ENCODE data around the gene TMEM131L. TPM values are rescaled to one million over a fixed set of nuclear protein-coding genes. Genes with fewer than 3 reads are reported as not detected.
"Not testable (repeated sequence)": the region's sequence is repeated elsewhere in the genome, so short reads cannot be mapped to it uniquely, and the experiment has no call there.

TMEM131L gene
- total RNA-seq, 4 donors from 2014 or later: 17.7 to 43.9 (median 24.8) TPM

DNA sequence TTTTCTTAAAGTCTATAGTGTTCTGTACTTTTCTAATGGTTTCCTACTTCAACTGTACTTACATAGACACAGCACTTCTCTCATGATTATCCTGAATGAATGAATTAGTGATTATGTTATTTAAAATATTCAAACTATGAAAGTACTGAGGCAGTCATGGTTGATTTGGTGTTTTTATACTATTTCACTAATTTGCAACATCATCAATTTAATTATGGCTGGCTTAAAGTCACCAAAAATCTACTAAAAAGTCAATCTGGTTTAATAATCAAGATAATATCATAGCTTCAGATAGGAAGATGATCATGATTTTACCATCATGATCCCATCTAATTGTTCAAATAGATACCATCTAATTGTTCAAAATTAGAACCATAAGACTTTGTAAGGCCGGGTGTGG, 16.8 kb upstream of the TMEM131L start:
- DNase-seq (ENCODE audit: low spot score) (no peak), ATAC-seq (ENCODE audit: low FRiP score) (no peak)
- TF ChIP-seq, protein P1, sequence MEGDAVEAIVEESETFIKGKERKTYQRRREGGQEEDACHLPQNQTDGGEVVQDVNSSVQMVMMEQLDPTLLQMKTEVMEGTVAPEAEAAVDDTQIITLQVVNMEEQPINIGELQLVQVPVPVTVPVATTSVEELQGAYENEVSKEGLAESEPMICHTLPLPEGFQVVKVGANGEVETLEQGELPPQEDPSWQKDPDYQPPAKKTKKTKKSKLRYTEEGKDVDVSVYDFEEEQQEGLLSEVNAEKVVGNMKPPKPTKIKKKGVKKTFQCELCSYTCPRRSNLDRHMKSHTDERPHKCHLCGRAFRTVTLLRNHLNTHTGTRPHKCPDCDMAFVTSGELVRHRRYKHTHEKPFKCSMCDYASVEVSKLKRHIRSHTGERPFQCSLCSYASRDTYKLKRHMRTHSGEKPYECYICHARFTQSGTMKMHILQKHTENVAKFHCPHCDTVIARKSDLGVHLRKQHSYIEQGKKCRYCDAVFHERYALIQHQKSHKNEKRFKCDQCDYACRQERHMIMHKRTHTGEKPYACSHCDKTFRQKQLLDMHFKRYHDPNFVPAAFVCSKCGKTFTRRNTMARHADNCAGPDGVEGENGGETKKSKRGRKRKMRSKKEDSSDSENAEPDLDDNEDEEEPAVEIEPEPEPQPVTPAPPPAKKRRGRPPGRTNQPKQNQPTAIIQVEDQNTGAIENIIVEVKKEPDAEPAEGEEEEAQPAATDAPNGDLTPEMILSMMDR (IDR thresholded peaks at IDR 0.05): no peak

- ATAC-seq (ENCODE audit: low FRiP score) (no peak), DNase-seq (ENCODE audit: low spot score) (no peak)
- TF ChIP-seq, protein P1 (IDR thresholded peaks at IDR 0.05): no peak
Observed at GRCh38 chr4:153450544-153450917, 15.6 kb upstream of the TMEM131L start.

DNA sequence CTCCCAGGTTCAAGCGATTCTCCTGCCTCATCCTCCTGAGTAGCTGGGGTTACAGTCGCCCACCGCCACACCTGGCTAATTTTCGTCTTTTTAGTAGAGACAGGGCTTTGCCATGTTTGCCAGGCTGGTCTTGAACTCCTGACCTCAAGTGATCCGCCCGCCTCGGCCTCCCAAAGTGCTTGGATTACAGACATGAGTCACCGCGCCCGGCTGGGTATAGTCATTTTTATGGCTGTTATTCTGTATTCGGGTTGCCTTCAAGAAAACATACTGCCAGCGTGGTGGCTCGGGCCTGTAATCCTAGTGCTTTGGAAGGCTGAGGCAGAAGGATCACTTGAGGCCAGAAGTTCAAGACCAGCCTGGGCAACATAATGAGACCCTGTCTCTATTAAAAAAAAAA, 15.0 kb upstream of the TMEM131L start:
- not testable (repeated sequence) for DNase-seq (ENCODE audit: low spot score); ATAC-seq (ENCODE audit: low FRiP score)

GRCh38 chr4:153451911-153452657, 14.1 kb upstream of the TMEM131L start:
- DNase-seq (ENCODE audit: low spot score) (no peak), ATAC-seq (ENCODE audit: low FRiP score) (peak; percentile 36)
- TF ChIP-seq, protein P1 (IDR thresholded peaks at IDR 0.05): no peak

GRCh38 chr4:153452658-153453378, 13.3 kb upstream of the TMEM131L start:
- DNase-seq (ENCODE audit: low spot score): no peak
- ATAC-seq (ENCODE audit: low FRiP score): no peak
- TF ChIP-seq, protein P1 (IDR thresholded peaks at IDR 0.05): no peak

DNA sequence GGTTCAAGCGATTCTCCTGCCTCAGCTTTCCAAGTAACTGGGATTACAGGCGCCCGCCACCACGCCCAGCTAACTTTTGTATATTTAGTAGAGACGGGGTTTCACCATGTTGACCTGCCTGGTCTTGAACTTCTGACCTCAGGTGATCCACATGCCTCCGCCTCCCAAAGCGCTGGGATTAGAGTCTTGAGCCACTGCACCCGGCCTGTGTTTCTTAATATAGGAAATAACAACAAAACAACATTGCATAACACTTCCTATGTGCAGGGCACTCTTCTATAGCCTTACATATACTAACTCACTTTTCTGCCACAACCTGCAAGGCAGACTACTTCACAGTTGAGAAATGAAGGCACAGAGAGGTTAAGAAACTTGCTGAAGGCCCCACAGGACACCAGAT, 12.8 kb upstream of the TMEM131L start:
- DNase-seq (ENCODE audit: low spot score) (no peak), ATAC-seq (ENCODE audit: low FRiP score) (no peak)
- TF ChIP-seq, protein P1 (IDR thresholded peaks at IDR 0.05): no peak

DNA sequence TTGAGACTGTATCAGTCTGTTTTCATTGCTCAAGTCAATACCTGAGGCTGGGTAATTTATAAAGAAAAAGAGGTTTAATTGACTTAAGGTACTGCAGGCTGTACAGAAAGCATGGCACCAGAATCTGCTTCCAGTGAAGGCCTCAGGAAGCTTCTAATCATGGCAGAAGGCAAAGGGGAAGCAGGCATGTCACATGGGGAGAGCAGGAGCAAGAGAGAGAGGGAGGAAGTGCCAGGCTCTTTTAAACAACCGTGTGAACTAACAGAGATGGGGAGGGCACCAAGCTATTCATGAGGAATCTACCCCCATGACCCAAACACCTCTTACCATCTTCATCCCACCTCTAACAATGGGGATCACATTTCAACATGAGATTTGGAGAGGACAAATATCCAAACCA, 7.2 kb upstream of the TMEM131L start:
- DNase-seq (ENCODE audit: low spot score) (no peak), ATAC-seq (ENCODE audit: low FRiP score) (no peak)
- TF ChIP-seq, protein P1 (IDR thresholded peaks at IDR 0.05): no peak

DNA sequence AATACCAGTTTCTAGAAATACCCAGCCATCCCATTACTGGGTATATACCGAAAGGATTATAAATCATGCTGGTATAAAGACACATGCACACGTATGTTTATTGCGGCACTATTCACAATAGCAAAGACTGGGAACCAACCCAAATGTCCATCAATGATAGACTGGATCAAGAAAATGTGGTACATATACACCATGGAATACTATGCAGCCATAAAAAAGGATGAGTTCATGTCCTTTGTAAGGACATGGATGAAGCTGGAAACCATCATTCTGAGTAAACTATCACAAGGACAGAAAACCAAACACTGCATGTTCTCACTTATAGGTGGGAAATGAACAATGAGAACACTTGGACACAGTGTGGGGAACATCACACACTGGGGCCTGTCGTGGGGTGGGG, 4.6 kb upstream of the TMEM131L start:
- DNase-seq (ENCODE audit: low spot score); ATAC-seq (ENCODE audit: low FRiP score): not testable (repeated sequence)
